Vagina (tissue), 2 donors: ENCODE results near the gene HRK. TPM values are rescaled to one million over a fixed set of nuclear protein-coding genes. Genes with fewer than 3 reads are reported as not detected.

ENCODE experiments used
- DNase-seq, 2 donors: peaks; one replicate each; pipeline ENCODE4 v3.0.0-alpha.2; 2017; ENCODE audit errors: extremely low spot score in 2 of 2
- H3K27ac ChIP-seq: fragments of 200-600 bp; sonication (generic); one replicate; pipeline ENCODE4 v1.5.1; 2019
- H3K27me3 ChIP-seq: fragments of 200-600 bp; sonication (generic); one replicate; pipeline ENCODE4 v1.5.1; 2019
- H3K36me3 ChIP-seq, 2 donors: fragments of 200-600 bp; sonication (generic); one replicate each; pipeline ENCODE4 v1.5.1; 2017 to 2019
- H3K4me1 ChIP-seq: fragments of 200-600 bp; sonication (generic); one replicate; pipeline ENCODE4 v1.5.1; 2019
- H3K4me3 ChIP-seq, 2 donors: fragments of 200-600 bp; sonication (generic); 1 replicate in 1 of 2; 2 replicates in 1 of 2; pipeline ENCODE4 v1.5.1; 2016 to 2019
- H3K9me3 ChIP-seq: fragments of 200-600 bp; sonication (generic); one replicate; pipeline ENCODE4 v1.5.1; 2019
- CTCF ChIP-seq, 3 experiments: fragments of 450-650 bp in 2 of 3; fragments of 200-600 bp in 1 of 3; sonication (generic) in 1 of 3; IDR thresholded peaks; one replicate each; pipeline ENCODE4 v1.5.1; 2017 to 2019; ENCODE audit warnings: antibody characterized with exemption in 3 of 3, mild to moderate bottlenecking in 2 of 3, moderate library complexity in 2 of 3
- POLR2A ChIP-seq, 2 donors: fragments of 450-650 bp; IDR thresholded peaks; one replicate each; pipeline ENCODE4 v1.6.1; 2017; ENCODE audit warnings: antibody characterized with exemption in 2 of 2, mild to moderate bottlenecking in 2 of 2, moderate library complexity in 2 of 2
- POLR2AphosphoS5 ChIP-seq, 2 donors: sonication (generic); formaldehyde crosslinking; IDR thresholded peaks; one replicate each; pipeline ENCODE4 v1.9.0; 2017; ENCODE audit warnings: antibody characterized with exemption in 2 of 2, mild to moderate bottlenecking in 2 of 2, low read depth in 1 of 2; ENCODE audit not compliant: insufficient read depth in 1 of 2
- intact Hi-C: fragments of 100-400 bp; cut with DNase I; formaldehyde crosslinking; loops from one replicate; pipeline ENCODE4 v1.15.1; 2023
- total RNA-seq: library from RNA; depleted of rRNA; stranded (reverse); fragments of >200 nt; gene quantifications from one replicate; pipeline ENCODE4 v1.2.3, GENCODE V29; 2016

The HRK gene
- total RNA-seq, 1 donor from 2014 or later = not detected

- no peaks in the 10 kb centered on the region for H3K36me3 ChIP-seq
- H3K27ac ChIP-seq = no peak overlapping the region
- TF ChIP-seq POLR2A (IDR thresholded peaks at IDR 0.05) = no peak
- no peak for TF ChIP-seq POLR2AphosphoS5 (IDR thresholded peaks at IDR 0.05; ENCODE audit: insufficient read depth in 1 of 2, low read depth in 1 of 2)
- no peak for TF ChIP-seq CTCF (IDR thresholded peaks at IDR 0.05)
Measured at GRCh38 chr12:116915326-116915725, 34.1 kb upstream of the HRK start.

GRCh38 chr12:116910645-116911451, 29.6 kb upstream of the HRK start, which contains the start of gene FBXW8:
Gene FBXW8 (plus strand): TSS chr12:116910950. CDS start chr12:116911038, 88 bp downstream.
- Histone ChIP-seq H3K4me1 (peaks cover 13% of the 10 kb centered on the region), H3K27me3 (no peaks in the 10 kb centered on the region), H3K4me3 (peak within 1 kb of the TSS; percentile 63 to 80), H3K27ac (peak within 1 kb of the TSS; percentile 71), H3K9me3 (no peaks in the 10 kb centered on the region), H3K36me3 (no peaks in the 10 kb centered on the region)
- intact Hi-C loops = no loop called here
- TF ChIP-seq POLR2AphosphoS5 (IDR thresholded peaks at IDR 0.05; ENCODE audit: insufficient read depth in 1 of 2, low read depth in 1 of 2) (peak in 1 of 2 donors; percentile 60), POLR2A (IDR thresholded peaks at IDR 0.05) (no peak)
- no peak for DNase-seq

More at GRCh38 chr12:116915326-116915725, 34.1 kb upstream of the HRK start:
- no peak overlapping the region for H3K4me3 ChIP-seq
- peaks cover 42% of the 10 kb centered on the region for H3K4me1 ChIP-seq
- DNase-seq = no peak
- no peaks in the 10 kb centered on the region for H3K9me3 ChIP-seq
- no peaks in the 10 kb centered on the region for H3K27me3 ChIP-seq
- intact Hi-C loops = no loop called here

DNA sequence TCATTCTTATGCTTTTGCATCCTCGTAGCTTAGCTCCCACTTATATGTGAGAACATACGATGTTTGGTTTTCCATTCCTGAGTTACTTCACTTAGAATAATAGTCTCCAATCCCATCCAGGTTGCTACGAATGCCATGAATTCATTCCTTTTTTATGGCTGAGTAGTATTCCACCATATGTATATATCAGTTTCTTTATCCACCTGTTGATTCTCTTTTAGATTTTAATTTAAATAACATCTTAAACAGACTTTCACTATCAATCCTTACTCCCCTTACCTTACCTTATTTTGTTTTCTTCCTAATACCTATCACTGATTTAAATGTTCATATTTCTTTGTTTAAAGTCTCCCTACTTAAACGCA, 29.0 kb upstream of the HRK start:
- no peak overlapping the region for H3K27ac ChIP-seq
- no peaks in the 10 kb centered on the region for H3K36me3 ChIP-seq
- no peak for TF ChIP-seq CTCF (IDR thresholded peaks at IDR 0.05)
- TF ChIP-seq POLR2AphosphoS5 (IDR thresholded peaks at IDR 0.05; ENCODE audit: insufficient read depth in 1 of 2, low read depth in 1 of 2) = no peak
- no peak for TF ChIP-seq POLR2A (IDR thresholded peaks at IDR 0.05)
- peak overlapping the region; percentile 63 to 80 for H3K4me3 ChIP-seq
- H3K27me3 ChIP-seq = no peaks in the 10 kb centered on the region
- peaks cover 13% of the 10 kb centered on the region for H3K4me1 ChIP-seq
- DNase-seq = no peak
- intact Hi-C loops = no loop called here
- no peaks in the 10 kb centered on the region for H3K9me3 ChIP-seq

- H3K9me3 ChIP-seq = no peaks in the 10 kb centered on the region
- no peak for DNase-seq
- no peak for TF ChIP-seq POLR2A (IDR thresholded peaks at IDR 0.05)
- TF ChIP-seq POLR2AphosphoS5 (IDR thresholded peaks at IDR 0.05; ENCODE audit: insufficient read depth in 1 of 2, low read depth in 1 of 2) = no peak
- TF ChIP-seq CTCF (IDR thresholded peaks at IDR 0.05) = no peak
- no peak overlapping the region for H3K27ac ChIP-seq
- H3K36me3 ChIP-seq = no peaks in the 10 kb centered on the region
- peaks cover under 1% of the 10 kb centered on the region for H3K4me1 ChIP-seq
- intact Hi-C loops = no loop called here
- H3K4me3 ChIP-seq = no peak overlapping the region
- no peaks in the 10 kb centered on the region for H3K27me3 ChIP-seq
Measured at GRCh38 chr12:116906285-116906684, 25.0 kb upstream of the HRK start.

DNA sequence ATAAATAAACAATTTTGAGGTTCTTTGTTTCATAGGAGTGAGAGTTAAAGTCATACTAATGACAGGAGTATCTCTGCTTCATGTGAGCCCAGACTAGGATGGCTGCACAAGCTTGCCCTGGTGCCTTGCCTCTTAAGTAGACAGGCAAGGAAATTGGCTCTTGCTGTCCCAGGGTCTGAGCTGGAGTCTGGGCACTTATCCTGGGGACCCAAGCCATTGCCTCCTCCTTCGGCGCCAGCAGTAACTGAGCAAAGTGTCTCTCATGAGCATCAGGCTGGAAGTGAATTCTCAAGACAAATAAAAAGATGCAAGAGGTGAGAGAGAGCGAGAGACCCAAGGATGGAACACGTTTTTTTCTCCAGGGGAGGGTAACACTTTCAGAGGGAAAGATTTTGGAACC, 22.6 kb upstream of the HRK start:
- no peaks in the 10 kb centered on the region for H3K27me3 ChIP-seq
- H3K4me1 ChIP-seq = no peaks in the 10 kb centered on the region
- TF ChIP-seq POLR2AphosphoS5 (IDR thresholded peaks at IDR 0.05; ENCODE audit: insufficient read depth in 1 of 2, low read depth in 1 of 2) (no peak), POLR2A (IDR thresholded peaks at IDR 0.05) (no peak), CTCF (IDR thresholded peaks at IDR 0.05) (no peak)
- intact Hi-C loops = no loop called here
- H3K4me3 ChIP-seq = no peak overlapping the region
- H3K27ac ChIP-seq = no peak overlapping the region
- H3K9me3 ChIP-seq = no peaks in the 10 kb centered on the region
- H3K36me3 ChIP-seq = no peaks in the 10 kb centered on the region
- DNase-seq = no peak
